B cell (primary cell): Measurements from ENCODE around the gene SDR39U1. TPM values are rescaled to one million over a fixed set of nuclear protein-coding genes. Genes with fewer than 3 reads are reported as not detected.

Source experiments
- ATAC-seq: fragments of 200-7000 bp; cut with Tn5 transposase; one replicate; pipeline ENCODE4 v1.10.0; 2021; ENCODE audit warnings: low read depth, mild to moderate bottlenecking, moderate number of reproducible peaks, moderate library complexity
- CTCF ChIA-PET: fragments of 350-600 bp; sonication (Branson Sonifier 250); formaldehyde crosslinking; loops from one replicate; lab custom pipeline; 2021; ENCODE audit warnings: antibody characterized with exemption, inconsistent platforms; lab: Charles Lee
- POLR2A ChIA-PET: fragments of 350-600 bp; sonication (Branson Sonifier 250); formaldehyde crosslinking; loops from one replicate; lab custom pipeline; 2021; ENCODE audit warnings: antibody characterized with exemption; lab: Charles Lee
- DNase-seq: peaks from one replicate; pipeline ENCODE4 v3.0.0; 2013
- H2AFZ ChIP-seq: 2 replicates; pipeline ENCODE4 v1.6.1; 2012; ENCODE audit warnings: mild to moderate bottlenecking, low read depth, low read length; ENCODE audit not compliant: insufficient read depth, poor library complexity, severe bottlenecking
- H3K27ac ChIP-seq, 2 donors: 1 replicate in 1 of 2; 2 replicates in 1 of 2; pipeline ENCODE4 v1.5.1; 2012 to 2013; ENCODE audit warnings: low read length in 2 of 2, mild to moderate bottlenecking in 2 of 2, moderate library complexity in 1 of 2
- H3K27me3 ChIP-seq, 4 experiments: fragments of 200-600 bp in 1 of 4; sonication (generic) in 1 of 4; replicated peaks in 1 of 4; 1 replicate in 2 of 4; 2 replicates in 2 of 4; pipeline versions ENCODE4 v1.6.1 to v1.7.0; 2013 to 2016; ENCODE audit warnings: low read length in 3 of 4, mild to moderate bottlenecking in 2 of 4, mixed read lengths in 1 of 4, moderate library complexity in 1 of 4; ENCODE audit not compliant: insufficient read depth in 4 of 4, control insufficient read depth in 3 of 4; ENCODE audit errors: control extremely low read depth in 1 of 4
- H3K36me3 ChIP-seq, 2 experiments: replicated peaks in 1 of 2; 1 replicate in 1 of 2; 2 replicates in 1 of 2; pipeline versions ENCODE4 v1.6.1 to v1.7.1; 2013; ENCODE audit warnings: low read length in 1 of 2; ENCODE audit not compliant: insufficient read depth in 2 of 2, control insufficient read depth in 1 of 2; ENCODE audit errors: control extremely low read depth in 1 of 2, extremely low read depth in 1 of 2
- H3K4me1 ChIP-seq, 2 donors: fragments of 200-600 bp in 1 of 2; sonication (generic) in 1 of 2; 1 replicate in 1 of 2; 2 replicates in 1 of 2; pipeline versions ENCODE4 v1.5.1 to v1.6.1; 2013 to 2017; ENCODE audit warnings: low read length in 2 of 2; ENCODE audit not compliant: control insufficient read depth in 2 of 2, insufficient read depth in 2 of 2
- H3K4me2 ChIP-seq: replicated peaks from 2 replicates; pipeline ENCODE3; 2012; ENCODE audit warnings: mild to moderate bottlenecking, low read depth, low read length; ENCODE audit not compliant: poor library complexity, severe bottlenecking
- H3K4me3 ChIP-seq, 5 experiments: fragments of 200-600 bp in 1 of 5; sonication (generic) in 1 of 5; 1 replicate in 3 of 5; 2 replicates in 2 of 5; pipeline versions ENCODE4 v1.5.1 to v1.7.0; 2011 to 2016; ENCODE audit warnings: low read length in 4 of 5, mild to moderate bottlenecking in 4 of 5, low read depth in 2 of 5, control low read depth in 1 of 5, moderate library complexity in 1 of 5; ENCODE audit not compliant: insufficient read depth in 1 of 5; ENCODE audit errors: control extremely low read depth in 1 of 5, extremely low read depth in 1 of 5
- H3K79me2 ChIP-seq: fragments of 200-600 bp; sonication (generic); one replicate; pipeline ENCODE4 v1.6.0; 2016; ENCODE audit warnings: low read length; ENCODE audit not compliant: control insufficient read depth, insufficient read depth
- H3K9ac ChIP-seq: fragments of 200-600 bp; sonication (generic); 2 replicates; pipeline ENCODE4 v1.6.1; 2017; ENCODE audit warnings: mild to moderate bottlenecking, low read length, moderate library complexity
- H3K9me3 ChIP-seq, 3 donors: one replicate each; pipeline versions ENCODE4 v1.6.1 to v1.7.1; 2013; ENCODE audit warnings: low read length in 2 of 3; ENCODE audit not compliant: control insufficient read depth in 2 of 3, insufficient read depth in 1 of 3; ENCODE audit errors: control extremely low read depth in 1 of 3
- H4K20me1 ChIP-seq: 2 replicates; pipeline ENCODE4 v1.6.0; 2012; ENCODE audit warnings: mild to moderate bottlenecking, low read length; ENCODE audit not compliant: insufficient read depth, control insufficient read depth, poor library complexity, severe bottlenecking
- H3K27ac Mint-ChIP-seq: one replicate; pipeline ENCODE4 v1.8.0; 2021; ENCODE audit warnings: mixed read lengths
- H3K27me3 Mint-ChIP-seq: one replicate; pipeline ENCODE4 v1.8.0; 2021; ENCODE audit warnings: mixed read lengths
- H3K4me1 Mint-ChIP-seq: one replicate; pipeline ENCODE4 v1.8.0; 2021; ENCODE audit warnings: mixed read lengths
- H3K4me3 Mint-ChIP-seq: one replicate; pipeline ENCODE4 v1.8.0; 2021; ENCODE audit warnings: mixed read lengths
- H3K9me3 Mint-ChIP-seq: one replicate; pipeline ENCODE4 v1.8.0; 2022; ENCODE audit warnings: mixed read lengths; ENCODE audit not compliant: insufficient read depth
- EZH2 ChIP-seq: IDR thresholded peaks from 2 replicates; pipeline ENCODE4 v1.6.1; 2012; ENCODE audit warnings: borderline replicate concordance, low read depth, mild to moderate bottlenecking, moderate library complexity, low read length; ENCODE audit not compliant: insufficient read depth, poor library complexity, severe bottlenecking
- WGBS: methylation state at CpG from one replicate; pipeline ENCODE4 v1.1.5; 2013; ENCODE audit warnings: missing lambda C conversion rate; ENCODE audit not compliant: insufficient coverage; 5-methylcytosine and 5-hydroxymethylcytosine counted together
- intact Hi-C: fragments of 100-400 bp; cut with micrococcal nuclease; formaldehyde crosslinking; loops from one replicate; pipeline ENCODE4 v1.10.0; 2022
- polyA plus RNA-seq: library from polyadenylated mRNA; depleted of rRNA; stranded (reverse); fragments of >200 nt; gene quantifications from 2 replicates; pipeline ENCODE4 v1.2.3, GENCODE V29; 2012
- total RNA-seq, 2 donors: library from RNA; stranded (reverse); fragments of 120-200 nt in 1 of 2; gene quantifications; 1 replicate in 1 of 2; 2 replicates in 1 of 2; pipeline versions ENCODE4 v1.2.3 to v1.2.4, GENCODE V29; 2013 to 2022
- TF ChIP-seq, protein P1 (sequence below): fragments of 200-600 bp; IDR thresholded peaks from one replicate; pipeline ENCODE4 v1.8.0; 2022; ENCODE audit warnings: antibody characterized with exemption, mild to moderate bottlenecking

SDR39U1 gene
- total and polyA plus RNA-seq, 2 donors (not counting 1 experiment from before 2014, with no cell fraction given): 126 to 247 TPM

DNA sequence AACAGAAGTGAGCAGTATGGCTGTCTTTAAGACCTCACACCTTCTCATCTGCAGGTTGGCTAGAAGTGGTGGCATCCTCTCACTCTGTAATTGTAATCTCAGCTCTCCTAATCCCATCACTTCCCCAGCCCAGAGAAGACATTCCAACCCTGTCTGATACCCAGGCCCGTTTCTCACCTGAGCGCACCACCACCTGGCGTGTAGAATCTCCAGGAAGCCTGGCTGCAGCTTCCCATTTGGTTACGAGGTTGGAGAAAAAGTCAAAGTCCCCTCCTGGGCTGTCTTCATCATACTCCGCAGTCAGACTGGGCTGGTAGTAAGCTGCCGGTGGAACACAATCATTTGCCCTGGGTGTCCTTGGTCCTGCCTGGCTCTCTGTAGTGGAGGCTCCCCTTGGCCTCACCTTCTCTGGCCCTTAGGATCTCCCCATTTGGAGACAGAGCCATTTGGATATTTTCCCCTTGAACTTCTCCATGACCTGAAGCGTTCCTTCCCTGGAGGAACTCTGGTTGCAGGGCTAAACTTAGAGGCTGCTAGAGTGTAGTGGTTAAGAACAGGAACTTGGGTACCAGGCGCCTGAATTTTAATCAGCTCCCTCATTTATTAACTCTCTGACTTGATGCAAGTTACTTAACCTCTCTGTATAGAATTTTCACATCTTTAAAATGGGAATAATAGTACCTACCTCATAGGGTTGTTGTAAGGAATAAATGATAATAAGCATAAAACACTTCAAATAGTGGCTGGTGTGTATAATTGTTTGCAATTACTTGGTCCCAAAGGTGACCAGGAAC is 1.8 kb downstream of the SDR39U1 start:
- H3K4me1 ChIP-seq: peaks cover 37 to 45% of the 10 kb centered on the region in 2 donors
- POLR2A ChIA-PET: interaction anchor here (0.7 to 2.2 kb wide), 3 partner anchors 9 to 109 kb away, joined by 3 to 18 read pairs (median 3); partner anchors contain the start of genes CBLN3 and KHNYN

More for the DNA sequence above, 1.8 kb downstream of the SDR39U1 start:
- Mint-ChIP-seq H3K4me1 (peaks cover 64% of the 10 kb centered on the region), H3K4me3 (peak overlapping the region; percentile 97), H3K9me3 (no peaks in the 10 kb centered on the region), H3K27me3 (no peaks in the 10 kb centered on the region), H3K27ac (peak overlapping the region; percentile 98)
- TF ChIP-seq EZH2: no peak
- TF ChIP-seq, protein P1, sequence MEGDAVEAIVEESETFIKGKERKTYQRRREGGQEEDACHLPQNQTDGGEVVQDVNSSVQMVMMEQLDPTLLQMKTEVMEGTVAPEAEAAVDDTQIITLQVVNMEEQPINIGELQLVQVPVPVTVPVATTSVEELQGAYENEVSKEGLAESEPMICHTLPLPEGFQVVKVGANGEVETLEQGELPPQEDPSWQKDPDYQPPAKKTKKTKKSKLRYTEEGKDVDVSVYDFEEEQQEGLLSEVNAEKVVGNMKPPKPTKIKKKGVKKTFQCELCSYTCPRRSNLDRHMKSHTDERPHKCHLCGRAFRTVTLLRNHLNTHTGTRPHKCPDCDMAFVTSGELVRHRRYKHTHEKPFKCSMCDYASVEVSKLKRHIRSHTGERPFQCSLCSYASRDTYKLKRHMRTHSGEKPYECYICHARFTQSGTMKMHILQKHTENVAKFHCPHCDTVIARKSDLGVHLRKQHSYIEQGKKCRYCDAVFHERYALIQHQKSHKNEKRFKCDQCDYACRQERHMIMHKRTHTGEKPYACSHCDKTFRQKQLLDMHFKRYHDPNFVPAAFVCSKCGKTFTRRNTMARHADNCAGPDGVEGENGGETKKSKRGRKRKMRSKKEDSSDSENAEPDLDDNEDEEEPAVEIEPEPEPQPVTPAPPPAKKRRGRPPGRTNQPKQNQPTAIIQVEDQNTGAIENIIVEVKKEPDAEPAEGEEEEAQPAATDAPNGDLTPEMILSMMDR: no peak
- peak overlapping the region; percentile 86 for H3K4me2 ChIP-seq
- no peak for DNase-seq
- no peak overlapping the region for H3K4me3 ChIP-seq
- peaks cover 59% of the 10 kb centered on the region for H4K20me1 ChIP-seq
- peaks cover 33% of the 10 kb centered on the region for H3K79me2 ChIP-seq
- H3K36me3 ChIP-seq: peaks cover 0 to 51% of the 10 kb centered on the region in 2 experiments
- H3K27ac ChIP-seq: peak overlapping the region in 1 of 2 donors; percentile 96
- H2AFZ ChIP-seq: no peak overlapping the region
- intact Hi-C loops: loop anchor here (5.0 kb wide), 1 partner anchor 874 kb away; the partner anchor contains the start of gene AP1G2
- 97% methylated on average over 6 of the region's 8 CpGs for WGBS
- no peaks in the 10 kb centered on the region for H3K27me3 ChIP-seq
- CTCF ChIA-PET: interaction anchor here (0.8 to 5.0 kb wide), 3 partner anchors 10 to 195 kb away, joined by 4 to 56 read pairs (median 37); partner anchors contain the start of genes CBLN3 and KHNYN
- H3K9me3 ChIP-seq: no peaks in the 10 kb centered on the region
- H3K9ac ChIP-seq: no peak overlapping the region
- no peak for ATAC-seq
